IgD-negative memory B cell (primary cell): ENCODE data around the gene TTYH1. TPM values are rescaled to one million over a fixed set of nuclear protein-coding genes. Genes with fewer than 3 reads are reported as not detected.
"Not testable (repeated sequence)": the region's sequence is repeated elsewhere in the genome, so short reads cannot be mapped to it uniquely, and the experiment has no call there.

Experiments used
- H3K27ac Mint-ChIP-seq, 3 donors: one replicate each; pipeline ENCODE4 v1.8.0; 2020 to 2022; ENCODE audit warnings: mild to moderate bottlenecking in 3 of 3, mixed read lengths in 3 of 3, moderate library complexity in 1 of 3
- H3K27me3 Mint-ChIP-seq: one replicate; pipeline ENCODE4 v1.8.0; 2021; ENCODE audit warnings: mixed read lengths
- H3K36me3 Mint-ChIP-seq: one replicate; pipeline ENCODE4 v1.8.0; 2020; ENCODE audit warnings: mild to moderate bottlenecking, mixed read lengths
- H3K4me1 Mint-ChIP-seq, 3 donors: one replicate each; pipeline ENCODE4 v1.8.0; 2020 to 2022; ENCODE audit warnings: mixed read lengths in 3 of 3, mild to moderate bottlenecking in 1 of 3
- H3K4me3 Mint-ChIP-seq, 4 donors: one replicate each; pipeline ENCODE4 v1.8.0; 2020 to 2022; ENCODE audit warnings: mild to moderate bottlenecking in 4 of 4, mixed read lengths in 4 of 4, moderate library complexity in 3 of 4
- H3K9me3 Mint-ChIP-seq, 3 donors: one replicate each; pipeline ENCODE4 v1.8.0; 2020 to 2021; ENCODE audit warnings: mixed read lengths in 3 of 3, mild to moderate bottlenecking in 1 of 3
- polyA plus RNA-seq: library from polyadenylated mRNA; unstranded; fragments of 300-500 nt; fragmentation: Illumina TruSeq; gene quantifications from one replicate; pipeline ENCODE4 v1.2.3, GENCODE V29; 2021

Gene TTYH1
- polyA plus RNA-seq, 1 donor from 2014 or later: 0.16 TPM

DNA sequence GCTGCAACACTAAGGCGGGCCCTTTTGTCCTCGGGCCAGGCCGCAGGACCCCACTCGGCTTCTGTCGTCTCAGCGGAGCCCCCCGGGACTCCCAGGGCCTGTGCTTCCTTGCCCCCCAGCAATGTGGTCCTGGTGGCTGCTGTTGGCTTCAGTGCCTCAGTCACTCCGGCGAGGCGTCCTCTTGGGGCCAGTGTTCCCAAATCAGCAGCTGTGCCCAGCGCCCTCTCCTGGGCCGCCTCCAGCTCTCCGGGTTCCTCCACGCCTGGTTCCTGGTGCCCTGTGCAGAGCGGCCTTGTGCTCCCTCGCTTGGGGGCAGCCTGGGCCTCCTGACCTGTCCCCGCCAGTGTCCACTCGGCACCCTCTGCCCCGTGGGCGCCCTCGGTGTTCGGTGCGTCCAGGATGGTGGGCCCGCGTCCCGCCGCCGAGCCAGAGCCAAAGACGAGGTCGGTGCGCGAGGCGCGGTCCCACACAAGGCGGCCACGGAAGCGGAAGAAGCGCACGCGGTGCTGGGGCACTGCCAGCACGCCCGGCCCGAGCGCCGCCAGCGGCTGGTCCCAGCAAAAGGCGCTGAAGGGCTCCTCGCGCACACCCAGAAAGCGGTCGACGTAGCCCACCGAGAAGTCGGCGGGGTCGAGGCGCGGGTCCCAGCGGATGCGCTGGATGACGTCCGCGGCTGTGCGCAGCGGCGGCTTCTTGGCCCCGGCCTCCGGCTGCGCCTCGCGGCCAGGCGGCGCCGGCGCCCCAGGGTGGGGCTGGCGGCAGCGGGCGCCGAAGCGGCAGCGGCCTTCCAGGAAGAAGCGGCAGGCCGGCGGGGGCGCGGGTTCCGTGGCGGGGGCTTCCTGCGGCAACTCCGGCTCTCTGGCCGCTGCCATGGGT, 47.6 kb downstream of the TTYH1 start:
- Mint-ChIP-seq H3K27ac (peak overlapping the region; percentile 39 to 92 (median 59)), H3K27me3 (no peaks in the 10 kb centered on the region), H3K4me3 (peak overlapping the region; percentile 60 to 96 (median 85)), H3K4me1 (peaks cover 13 to 14% (median 14%) of the 10 kb centered on the region in 3 donors), H3K36me3 (peaks cover 3% of the 10 kb centered on the region), H3K9me3 (no peaks in the 10 kb centered on the region)

DNA sequence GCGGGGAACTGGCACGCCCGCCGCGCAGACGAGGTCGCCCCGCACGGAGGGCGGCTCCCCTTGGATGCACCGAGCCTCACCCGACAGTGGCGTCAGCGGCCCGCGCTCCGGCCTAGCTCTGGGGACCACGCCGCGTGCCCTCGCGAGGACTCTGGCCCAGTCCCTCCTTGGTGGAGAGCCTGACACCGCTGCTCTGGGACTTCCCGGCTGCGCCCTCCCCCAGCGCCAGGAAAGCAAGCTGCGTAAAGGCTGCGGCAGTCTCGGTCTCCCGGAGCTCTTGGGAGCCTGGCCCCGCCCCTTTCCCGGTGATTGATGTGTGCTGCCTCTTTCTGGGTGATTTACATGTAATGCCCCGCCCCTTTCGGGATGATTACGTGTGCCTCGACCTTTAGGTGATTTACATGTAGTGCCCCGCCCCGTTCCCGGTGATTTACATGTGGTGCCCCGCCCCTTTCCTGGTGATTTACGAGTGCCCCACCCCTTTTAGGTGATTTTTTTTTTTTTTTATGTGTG, 48.3 kb downstream of the TTYH1 start, which contains the start of gene LENG9:
LENG9 (minus strand) TSS at position 248 of the 513 bp plus-strand sequence. CDS start 252 bp downstream, outside the sequence.
- H3K4me1 Mint-ChIP-seq: peaks cover 13 to 18% (median 14%) of the 10 kb centered on the region in 3 donors

DNA sequence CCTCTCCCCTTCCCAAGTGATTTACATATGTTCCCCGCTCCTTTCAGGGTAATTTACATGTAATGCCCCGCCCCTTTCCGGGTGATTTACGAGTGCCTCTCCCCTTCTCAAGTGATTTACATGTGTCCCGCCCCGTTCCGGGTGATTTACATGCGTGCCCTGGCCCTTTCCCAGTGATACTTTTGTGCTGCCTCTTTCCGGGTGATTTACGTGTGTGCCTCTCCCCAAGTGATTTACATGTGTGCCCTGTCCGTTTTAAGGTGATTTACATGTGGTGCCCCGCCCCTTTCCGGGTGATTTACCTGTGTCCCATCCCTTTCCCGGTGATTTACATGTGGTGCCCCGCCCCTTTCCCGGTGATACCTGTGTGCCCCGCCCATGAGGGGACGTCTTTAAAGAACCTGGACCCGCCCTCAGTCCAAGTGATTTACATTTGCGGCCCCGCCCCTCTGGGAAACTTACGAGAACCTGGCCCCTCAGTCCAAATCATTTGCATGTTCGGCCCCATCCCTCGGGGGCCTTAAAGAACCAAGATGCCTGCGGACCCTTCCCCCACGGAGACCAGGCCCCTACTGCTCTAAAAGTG, 48.9 kb downstream of the TTYH1 start:
- H3K27me3 Mint-ChIP-seq: peaks cover 7% of the 10 kb centered on the region
- H3K9me3 Mint-ChIP-seq: no peaks in the 10 kb centered on the region
- H3K36me3 Mint-ChIP-seq: no peaks in the 10 kb centered on the region
- peak overlapping the region; percentile 73 to 97 (median 92) for H3K27ac Mint-ChIP-seq
- peaks cover 10 to 18% (median 11%) of the 10 kb centered on the region in 3 donors for H3K4me1 Mint-ChIP-seq
- peak overlapping the region; percentile 85 to 97 (median 92) for H3K4me3 Mint-ChIP-seq

More for the DNA sequence above, 48.3 kb downstream of the TTYH1 start, which contains the start of gene LENG9:
- Mint-ChIP-seq H3K27ac (peak within 1 kb of the TSS; percentile 73 to 97 (median 92)), H3K9me3 (no peaks in the 10 kb centered on the region), H3K36me3 (peaks cover 1% of the 10 kb centered on the region), H3K27me3 (peaks cover 4% of the 10 kb centered on the region), H3K4me3 (peak within 1 kb of the TSS; percentile 85 to 97 (median 92))

DNA sequence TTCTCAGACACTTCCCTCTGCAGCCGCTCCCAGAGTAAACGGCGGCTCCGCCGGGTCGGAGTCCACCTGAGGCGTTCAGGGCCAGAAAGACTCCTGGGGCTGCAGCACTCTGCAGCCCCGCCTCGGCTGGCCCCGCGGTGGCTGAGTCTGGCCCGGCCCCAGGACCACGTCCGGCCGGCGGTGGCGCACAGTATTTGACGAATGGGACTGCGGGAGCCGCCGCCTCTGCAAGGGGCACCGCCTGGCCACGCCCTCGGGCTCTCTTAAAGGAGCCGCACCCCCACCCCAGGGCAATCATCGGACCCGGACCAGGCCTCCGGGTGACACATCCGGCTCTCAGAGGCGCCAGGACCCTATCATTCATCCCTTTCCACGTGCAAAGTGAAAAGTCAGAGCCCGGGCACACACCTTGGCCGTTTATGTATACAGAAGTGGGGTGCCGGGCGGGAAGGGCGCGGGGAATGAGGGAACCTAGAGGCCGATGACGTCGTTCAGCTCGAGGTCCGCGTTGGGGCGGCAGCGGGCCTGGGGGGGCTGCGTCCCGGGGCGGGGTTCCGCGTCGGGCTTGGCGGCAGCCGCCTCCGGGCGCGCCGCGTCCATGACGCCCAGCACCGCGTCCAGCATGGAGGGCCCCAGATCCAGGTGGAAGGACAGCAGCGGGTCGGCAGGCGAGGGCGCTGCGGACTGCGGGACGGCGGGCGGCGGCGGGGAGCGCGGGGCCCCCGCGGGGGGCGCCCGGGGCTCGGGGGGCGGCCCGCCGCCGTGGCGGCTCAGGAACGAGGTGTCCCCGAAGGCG, 49.6 kb downstream of the TTYH1 start:
- peak overlapping the region; percentile 85 to 97 (median 92) for H3K4me3 Mint-ChIP-seq
- peaks cover 10 to 18% (median 10%) of the 10 kb centered on the region in 3 donors for H3K4me1 Mint-ChIP-seq
- H3K27ac Mint-ChIP-seq: peak overlapping the region; percentile 73 to 97 (median 92)
- H3K36me3 Mint-ChIP-seq: no peaks in the 10 kb centered on the region
- H3K27me3 Mint-ChIP-seq: peaks cover 13% of the 10 kb centered on the region
- no peaks in the 10 kb centered on the region for H3K9me3 Mint-ChIP-seq

DNA sequence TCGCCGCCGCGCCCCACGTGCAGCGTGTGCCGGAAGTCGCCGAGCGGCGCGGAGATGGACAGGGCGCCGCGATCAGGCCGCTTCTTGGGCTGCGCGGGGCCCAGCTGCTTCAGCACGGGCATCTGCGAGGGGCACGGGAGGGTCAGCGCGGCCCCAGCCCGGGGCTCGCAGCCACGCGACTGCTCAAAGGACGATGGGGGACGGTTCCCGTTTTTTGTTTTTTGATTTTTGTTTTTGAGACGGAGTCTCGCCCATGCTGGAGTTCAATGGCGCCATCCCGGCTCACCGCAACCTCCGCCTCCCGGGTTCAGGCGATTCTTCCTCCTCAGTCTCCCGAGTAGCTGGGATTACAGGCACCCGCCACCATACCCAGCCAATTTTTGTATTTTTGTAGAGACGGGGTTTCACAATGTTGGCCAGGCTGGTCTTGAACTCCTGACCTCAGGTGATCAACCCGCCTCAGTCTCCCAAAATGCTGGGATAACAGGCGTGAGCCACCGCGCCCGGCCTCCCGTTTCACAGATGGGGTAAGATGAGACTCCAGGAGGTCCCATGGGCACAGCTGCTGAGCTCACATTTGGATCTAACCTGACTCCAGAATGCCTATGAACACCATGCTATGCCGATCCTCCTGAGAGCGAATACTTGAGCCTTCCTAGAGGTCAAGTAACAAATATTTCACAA, 50.3 kb downstream of the TTYH1 start:
- Mint-ChIP-seq H3K9me3 (no peaks in the 10 kb centered on the region), H3K27ac (peak overlapping the region in 1 of 3 donors; percentile 53), H3K4me3 (peak overlapping the region; percentile 68 to 85 (median 72)), H3K4me1 (peaks cover 11 to 20% (median 15%) of the 10 kb centered on the region in 3 donors), H3K36me3 (no peaks in the 10 kb centered on the region), H3K27me3 (peaks cover 20% of the 10 kb centered on the region)

DNA sequence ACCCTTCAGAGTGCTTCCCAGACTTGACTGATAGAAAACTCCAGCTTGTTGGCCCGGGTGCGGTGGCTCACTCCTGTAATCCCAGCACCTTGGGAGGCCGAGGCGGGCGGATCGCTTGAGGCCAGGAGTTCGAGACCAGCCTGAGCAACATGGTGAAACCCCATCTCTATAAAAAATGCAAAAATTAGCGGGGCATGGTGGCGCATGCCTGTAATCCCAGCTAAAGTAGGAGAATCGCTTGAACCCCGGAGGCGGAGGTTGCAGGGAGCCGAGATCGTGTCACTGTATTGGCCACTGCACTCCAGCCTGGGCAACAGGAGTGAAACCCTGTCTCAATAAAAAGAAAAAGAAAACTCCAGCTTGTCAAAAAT, 50.8 kb downstream of the TTYH1 start:
- not testable (repeated sequence) for H3K9me3 Mint-ChIP-seq, H3K36me3 Mint-ChIP-seq
- peaks cover 24% of the 10 kb centered on the region for H3K27me3 Mint-ChIP-seq
- peaks cover 14 to 24% (median 19%) of the 10 kb centered on the region in 3 donors for H3K4me1 Mint-ChIP-seq
- H3K4me3 Mint-ChIP-seq: peak overlapping the region in 3 of 4 donors; percentile 68 to 85 (median 77)
- H3K27ac Mint-ChIP-seq: peak overlapping the region in 1 of 3 donors; percentile 72

DNA sequence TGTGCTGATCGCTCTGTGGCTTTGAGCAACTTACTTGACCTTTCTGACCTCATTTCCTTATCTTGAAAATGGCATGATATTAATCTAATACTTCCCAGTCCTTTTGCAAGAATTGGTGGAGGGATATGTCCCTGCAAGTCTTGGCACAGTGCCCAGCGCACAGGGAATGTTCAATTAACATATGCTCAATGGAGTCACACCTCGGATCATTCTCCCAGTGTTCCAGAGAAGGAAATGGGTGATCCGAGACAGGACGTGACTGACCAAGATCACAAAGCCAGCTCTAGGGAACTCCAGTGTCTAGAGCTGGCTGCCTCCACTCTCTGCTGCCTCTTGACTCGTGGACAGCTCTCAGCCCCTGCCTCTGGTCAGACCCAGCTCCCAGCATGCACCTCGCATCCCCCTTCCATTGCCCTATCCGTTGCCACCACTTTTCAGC, 54.3 kb downstream of the TTYH1 start:
- no peak overlapping the region for H3K4me3 Mint-ChIP-seq
- no peaks in the 10 kb centered on the region for H3K36me3 Mint-ChIP-seq
- H3K27ac Mint-ChIP-seq: peak overlapping the region in 2 of 3 donors; percentile 11 to 80
- H3K9me3 Mint-ChIP-seq: no peaks in the 10 kb centered on the region
- peaks cover 28% of the 10 kb centered on the region for H3K27me3 Mint-ChIP-seq
- peaks cover 7 to 15% (median 11%) of the 10 kb centered on the region in 3 donors for H3K4me1 Mint-ChIP-seq

DNA sequence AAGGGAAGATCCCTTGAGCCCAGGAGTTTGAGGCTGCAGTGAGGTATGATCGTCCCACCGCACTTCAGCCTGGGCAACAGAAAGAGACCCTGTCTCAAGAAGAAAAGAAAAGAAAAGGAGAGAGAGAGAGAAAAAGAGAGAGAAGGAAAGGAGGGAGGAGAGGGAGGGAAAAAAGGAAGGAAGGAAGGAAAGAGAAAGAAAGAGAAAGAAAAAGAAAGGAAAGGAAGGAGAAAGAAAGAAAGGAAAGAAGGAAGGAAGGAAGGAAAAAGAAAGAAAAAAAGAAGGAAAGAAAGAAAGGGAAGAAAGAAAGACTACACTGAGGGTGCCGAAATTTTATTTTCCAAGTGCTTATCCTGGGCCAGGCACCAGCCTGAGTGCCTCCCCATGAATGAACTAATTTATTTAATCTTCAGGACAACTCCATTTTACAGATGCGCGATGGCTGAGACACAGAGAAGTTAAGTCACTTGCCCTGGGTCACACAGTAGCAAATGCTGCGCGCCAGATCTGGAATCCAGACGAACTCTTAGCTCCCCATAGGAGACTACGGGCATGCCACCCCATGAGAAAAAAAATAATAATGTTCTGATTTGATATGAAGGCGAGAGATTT, 55.1 kb downstream of the TTYH1 start:
- no peaks in the 10 kb centered on the region for H3K36me3 Mint-ChIP-seq
- no peak overlapping the region for H3K27ac Mint-ChIP-seq
- H3K4me3 Mint-ChIP-seq: no peak overlapping the region
- H3K9me3 Mint-ChIP-seq: no peaks in the 10 kb centered on the region
- peaks cover 29% of the 10 kb centered on the region for H3K27me3 Mint-ChIP-seq
- H3K4me1 Mint-ChIP-seq: peaks cover 7 to 15% (median 11%) of the 10 kb centered on the region in 3 donors

DNA sequence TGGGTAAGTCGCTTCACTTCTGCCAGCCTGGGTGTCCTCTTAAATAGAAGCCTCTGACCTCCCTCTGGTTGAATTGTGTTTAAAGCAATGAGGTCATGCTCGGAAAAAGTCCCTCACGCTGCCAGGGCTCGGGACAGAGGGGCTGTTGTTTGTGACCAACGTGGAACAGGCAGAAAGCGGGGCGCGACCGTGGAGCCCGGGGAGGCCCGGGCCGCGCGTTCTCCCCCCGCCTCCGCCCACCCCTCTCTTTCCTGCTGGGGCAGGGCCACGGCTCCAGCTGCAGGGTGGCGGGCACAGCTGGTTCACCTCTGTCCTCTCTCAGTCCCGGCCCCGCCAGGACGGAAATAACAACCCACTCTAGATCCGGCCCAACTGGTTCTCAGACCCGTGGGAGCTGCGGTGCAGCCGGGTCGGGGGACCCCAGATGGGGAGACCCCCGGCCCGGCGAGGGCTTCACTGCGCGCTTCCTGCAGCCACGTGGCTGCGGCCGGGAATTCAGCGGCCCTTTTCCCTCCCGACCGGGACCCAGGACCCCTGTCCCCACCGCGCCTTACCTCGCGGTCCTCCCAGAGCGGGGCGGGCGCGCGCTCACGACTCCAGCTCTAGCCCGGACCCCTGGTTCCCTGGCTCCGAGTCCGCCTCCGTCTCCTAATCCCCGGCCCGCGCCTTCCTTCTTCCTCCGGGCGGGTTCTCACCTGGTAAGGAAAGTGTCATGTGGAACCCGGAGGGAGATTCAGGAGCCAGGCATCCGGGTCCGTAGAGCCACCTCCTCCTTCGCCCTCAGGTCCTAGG, 55.9 kb downstream of the TTYH1 start:
- peak overlapping the region in 1 of 4 donors; percentile 85 for H3K4me3 Mint-ChIP-seq
- no peak overlapping the region for H3K27ac Mint-ChIP-seq
- H3K9me3 Mint-ChIP-seq: no peaks in the 10 kb centered on the region
- H3K4me1 Mint-ChIP-seq: peaks cover 7 to 15% (median 11%) of the 10 kb centered on the region in 3 donors
- no peaks in the 10 kb centered on the region for H3K36me3 Mint-ChIP-seq
- peaks cover 32% of the 10 kb centered on the region for H3K27me3 Mint-ChIP-seq

DNA sequence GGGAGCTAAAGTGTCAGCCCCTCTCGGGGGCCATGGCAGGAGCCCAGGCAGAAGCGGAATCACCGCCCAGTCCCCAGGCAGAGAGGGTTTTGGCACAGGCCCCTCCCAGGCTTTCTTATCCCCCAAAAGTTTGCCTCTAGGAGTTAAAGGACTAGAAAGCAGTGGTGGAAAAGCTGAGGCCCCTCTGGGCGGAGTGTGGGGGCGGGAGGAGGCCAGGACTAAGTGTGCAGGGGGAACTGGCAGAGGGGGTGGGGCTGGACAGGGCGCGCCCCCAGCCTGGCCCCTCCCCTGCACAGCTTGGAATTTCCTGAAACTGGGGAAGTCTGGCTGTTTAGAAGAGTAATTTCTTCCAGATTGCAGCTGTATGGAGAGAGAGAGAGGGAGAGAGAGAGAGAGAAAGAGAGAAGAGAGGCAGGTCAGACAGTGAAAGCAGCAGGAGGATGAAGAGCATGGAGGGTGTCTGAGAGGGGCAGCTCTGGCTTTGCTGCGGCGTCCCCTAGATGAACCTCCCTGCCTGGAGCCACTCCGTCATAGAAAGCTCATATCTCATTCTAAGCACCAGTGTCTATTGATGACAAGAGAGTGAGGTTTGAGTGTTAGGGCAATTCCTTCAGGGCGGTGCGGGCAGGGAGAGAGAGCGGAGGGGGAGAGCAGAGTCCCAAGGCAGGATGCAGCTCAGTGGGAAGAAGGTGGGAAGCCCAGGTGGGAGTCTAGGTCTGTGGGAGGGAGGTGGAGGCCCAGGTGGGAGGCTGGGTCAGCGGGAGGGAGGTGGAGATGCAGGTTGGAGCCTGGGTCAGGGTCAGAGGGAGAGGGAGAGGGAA, 58.0 kb downstream of the TTYH1 start, which contains the start of gene CDC42EP5:
CDC42EP5 (minus strand) TSS at position 226 of the 821 bp plus-strand sequence. CDS start 7,749 bp downstream, outside the sequence.
- no peak within 1 kb of the TSS for H3K27ac Mint-ChIP-seq

DNA sequence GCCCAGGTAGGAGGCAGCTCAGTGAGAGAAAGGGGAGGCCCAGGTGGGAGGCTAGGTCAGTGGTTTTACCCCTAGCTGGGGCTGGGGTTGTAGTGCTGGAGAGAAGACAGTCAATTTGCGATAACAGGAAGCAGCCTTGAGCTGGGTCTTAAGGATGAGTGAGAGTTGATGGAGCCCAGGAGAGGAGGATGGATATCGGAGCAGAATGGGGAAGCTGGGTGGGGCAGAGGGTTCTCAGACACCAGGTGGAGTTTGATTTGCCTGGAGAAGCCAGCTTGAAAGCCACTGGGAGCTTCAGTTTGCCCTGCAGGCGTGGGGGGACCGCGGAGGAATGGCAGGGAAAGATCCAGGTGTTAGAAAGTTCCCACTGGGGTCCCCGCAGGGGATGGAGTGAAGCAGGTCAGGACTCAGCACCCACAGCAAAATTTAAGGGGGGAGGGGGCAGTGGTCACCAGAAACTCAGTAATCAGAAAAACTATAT, 58.7 kb downstream of the TTYH1 start:
- Mint-ChIP-seq H3K9me3 (no peaks in the 10 kb centered on the region), H3K4me3 (no peak overlapping the region), H3K27ac (no peak overlapping the region), H3K36me3 (no peaks in the 10 kb centered on the region), H3K27me3 (peaks cover 39% of the 10 kb centered on the region), H3K4me1 (peaks cover 9 to 14% (median 10%) of the 10 kb centered on the region in 3 donors)

More for the DNA sequence above, 58.0 kb downstream of the TTYH1 start, which contains the start of gene CDC42EP5:
- Mint-ChIP-seq H3K4me1 (peaks cover 6 to 11% (median 6%) of the 10 kb centered on the region in 3 donors), H3K36me3 (no peaks in the 10 kb centered on the region), H3K9me3 (no peaks in the 10 kb centered on the region), H3K4me3 (no peak within 1 kb of the TSS), H3K27me3 (peaks cover 38% of the 10 kb centered on the region)

DNA sequence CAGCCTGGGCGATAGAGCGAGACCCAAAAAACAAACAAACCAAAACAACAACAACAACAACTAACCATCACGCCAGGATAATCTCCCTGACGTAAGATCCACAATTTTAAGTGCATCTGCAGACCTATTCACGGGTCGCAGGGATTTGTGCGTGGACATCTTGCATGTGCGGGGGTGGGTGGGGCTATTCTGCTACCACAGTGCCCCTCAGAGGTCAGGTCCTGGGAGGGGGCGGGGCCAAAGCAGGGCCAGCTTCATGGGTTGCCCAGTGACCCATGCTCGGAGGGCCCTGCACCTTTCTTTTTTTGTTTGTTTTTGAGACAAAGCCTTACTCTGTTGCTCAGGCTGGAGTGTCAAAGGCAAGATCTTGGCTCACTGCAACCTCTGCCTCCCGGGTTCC, 60.4 kb downstream of the TTYH1 start:
- no peaks in the 10 kb centered on the region for H3K36me3 Mint-ChIP-seq
- H3K27me3 Mint-ChIP-seq: peaks cover 27% of the 10 kb centered on the region

More for the DNA sequence above, 60.4 kb downstream of the TTYH1 start:
- Mint-ChIP-seq H3K4me1 (peaks cover 6 to 9% (median 7%) of the 10 kb centered on the region in 3 donors), H3K9me3 (no peaks in the 10 kb centered on the region), H3K27ac (no peak overlapping the region), H3K4me3 (no peak overlapping the region)
